ENCODE results near the gene ODAD3. TPM values are rescaled to one million over a fixed set of nuclear protein-coding genes. Genes with fewer than 3 reads are reported as not detected.

Gene ODAD3
- total and polyA plus RNA-seq, 2 of the 13 experiments (the other 11 are each of a cell fraction or from before 2014, with no cell fraction given), result 0.04 to 0.08 TPM

GRCh38 chr19:11382898-11383705, 51.8 kb downstream of the ODAD3 start (continued):
- TF ChIP-seq AHDC1 (CRISPR knock-in tag; IDR thresholded peaks at IDR 0.05; ENCODE audit: borderline replicate concordance) (no peak), REPIN1 (CRISPR knock-in tag; IDR thresholded peaks at IDR 0.05; ENCODE audit: borderline replicate concordance, low read depth) (0 out of 2 replicates have a peak, but pooled peaks have one; percentile 41), ZSCAN12 (CRISPR knock-in tag; IDR thresholded peaks at IDR 0.05) (no peak), BHLHE40 (IDR thresholded peaks at IDR 0.05; ENCODE audit: low read length) (peak; percentile 25; the same call in 1 of the 2 replicates), NKX3-1 (CRISPR knock-in tag; IDR thresholded peaks at IDR 0.05) (no peak), FOXC1 (CRISPR knock-in tag; IDR thresholded peaks at IDR 0.05; ENCODE audit: borderline replicate concordance) (no peak; the same call in 1 of the 2 replicates), ZNF503 (CRISPR knock-in tag; IDR thresholded peaks at IDR 0.05) (0 out of 2 replicates have a peak, but pooled peaks have one; percentile 23), MNT (IDR thresholded peaks at IDR 0.05) (no peak), ZGPAT (CRISPR knock-in tag; IDR thresholded peaks at IDR 0.05) (peak; percentile 53; the same call in 1 of the 2 replicates), TARDBP (CRISPR knock-in tag; IDR thresholded peaks at IDR 0.05) (no peak), RXRB (CRISPR knock-in tag; IDR thresholded peaks at IDR 0.05; ENCODE audit: borderline replicate concordance) (peak; percentile 56; the same call in 1 of the 2 replicates), THAP8 (CRISPR knock-in tag; IDR thresholded peaks at IDR 0.05; ENCODE audit: borderline replicate concordance) (no peak), HNRNPK (IDR thresholded peaks at IDR 0.05; ENCODE audit: low read depth, low read length, poor library complexity, severe bottlenecking) (no peak), E2F1 (CRISPR knock-in tag; IDR thresholded peaks at IDR 0.05) (no peak)
